Sigmoid colon (tissue), 3 donors: Measurements from ENCODE around the gene IP6K3.

Experiments used
- CTCF ChIP-seq, 4 experiments: fragments of 450-650 bp in 3 of 4; fragments of 200-600 bp in 1 of 4; IDR thresholded peaks; one replicate each; pipeline ENCODE4 v1.5.1; 2016 to 2019; ENCODE audit warnings: antibody characterized with exemption in 4 of 4, mild to moderate bottlenecking in 3 of 4, moderate library complexity in 2 of 4
- POLR2A ChIP-seq, 2 donors: fragments of 450-650 bp; IDR thresholded peaks; one replicate each; pipeline ENCODE4 v1.6.1; 2016; ENCODE audit warnings: antibody characterized with exemption in 2 of 2, mild to moderate bottlenecking in 2 of 2, moderate library complexity in 2 of 2

GRCh38 chr6:33755070-33755869 lies 8.6 kb upstream of the IP6K3 start:
- no peak for TF ChIP-seq CTCF (IDR thresholded peaks at IDR 0.05)
- TF ChIP-seq POLR2A (IDR thresholded peaks at IDR 0.05): no peak
